ENCODE measurements around the gene SH3TC1.
A peak's percentile ranks its signal among the peaks of the same experiment; 100 is the strongest.

Gene SH3TC1

GRCh38 chr4:8158710-8159536 is 40.2 kb upstream of the SH3TC1 start, which contains the start of gene ABLIM2:
ABLIM2 (minus strand) TSS chr4:8158813; CDS start chr4:8158689, 124 bp downstream.
- peak; percentile 90 for DNase-seq (ENCODE audit: low read depth)
- TF ChIP-seq, protein P1, sequence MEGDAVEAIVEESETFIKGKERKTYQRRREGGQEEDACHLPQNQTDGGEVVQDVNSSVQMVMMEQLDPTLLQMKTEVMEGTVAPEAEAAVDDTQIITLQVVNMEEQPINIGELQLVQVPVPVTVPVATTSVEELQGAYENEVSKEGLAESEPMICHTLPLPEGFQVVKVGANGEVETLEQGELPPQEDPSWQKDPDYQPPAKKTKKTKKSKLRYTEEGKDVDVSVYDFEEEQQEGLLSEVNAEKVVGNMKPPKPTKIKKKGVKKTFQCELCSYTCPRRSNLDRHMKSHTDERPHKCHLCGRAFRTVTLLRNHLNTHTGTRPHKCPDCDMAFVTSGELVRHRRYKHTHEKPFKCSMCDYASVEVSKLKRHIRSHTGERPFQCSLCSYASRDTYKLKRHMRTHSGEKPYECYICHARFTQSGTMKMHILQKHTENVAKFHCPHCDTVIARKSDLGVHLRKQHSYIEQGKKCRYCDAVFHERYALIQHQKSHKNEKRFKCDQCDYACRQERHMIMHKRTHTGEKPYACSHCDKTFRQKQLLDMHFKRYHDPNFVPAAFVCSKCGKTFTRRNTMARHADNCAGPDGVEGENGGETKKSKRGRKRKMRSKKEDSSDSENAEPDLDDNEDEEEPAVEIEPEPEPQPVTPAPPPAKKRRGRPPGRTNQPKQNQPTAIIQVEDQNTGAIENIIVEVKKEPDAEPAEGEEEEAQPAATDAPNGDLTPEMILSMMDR (IDR thresholded peaks at IDR 0.05; ENCODE audit: control insufficient read depth, extremely low read depth, insufficient read depth), result no peak
- H3K4me3 ChIP-seq (ENCODE audit: low read depth, low read length), result peak within 1 kb of the TSS; percentile 95

GRCh38 chr4:8159537-8160232 is 39.4 kb upstream of the SH3TC1 start:
- no peak for DNase-seq (ENCODE audit: low read depth)
- TF ChIP-seq, protein P1 (IDR thresholded peaks at IDR 0.05; ENCODE audit: control insufficient read depth, extremely low read depth, insufficient read depth), result no peak
- H3K4me3 ChIP-seq (ENCODE audit: low read depth, low read length), result peak overlapping the region; percentile 95

DNA sequence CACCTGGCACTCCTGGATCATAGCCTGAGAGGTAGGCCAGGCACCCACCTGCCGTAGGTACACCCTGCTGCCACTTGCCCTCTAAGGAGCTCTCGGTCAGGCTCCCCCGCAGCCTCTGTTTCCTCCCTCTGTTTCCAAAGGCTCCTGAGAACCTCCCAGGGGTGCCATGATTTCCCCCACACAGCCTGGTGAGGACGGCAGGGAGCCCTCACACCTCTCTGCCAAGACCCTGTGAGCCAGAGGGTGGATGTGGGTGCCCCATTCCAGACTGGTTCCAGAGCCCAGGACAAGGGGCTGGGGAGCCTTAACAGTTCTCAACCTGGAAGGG is 38.9 kb upstream of the SH3TC1 start:
- TF ChIP-seq, protein P1 (IDR thresholded peaks at IDR 0.05; ENCODE audit: control insufficient read depth, extremely low read depth, insufficient read depth), result no peak

GRCh38 chr4:8160572-8160971 is 38.5 kb upstream of the SH3TC1 start:
- no peak for DNase-seq (ENCODE audit: low read depth)
- H3K4me3 ChIP-seq (ENCODE audit: low read depth, low read length), result no peak overlapping the region
- TF ChIP-seq, protein P1 (IDR thresholded peaks at IDR 0.05; ENCODE audit: control insufficient read depth, extremely low read depth, insufficient read depth), result no peak

More for the DNA sequence above, 38.9 kb upstream of the SH3TC1 start:
- no peak overlapping the region for H3K4me3 ChIP-seq (ENCODE audit: low read depth, low read length)
- no peak for DNase-seq (ENCODE audit: low read depth)

- DNase-seq (ENCODE audit: low read depth), result no peak
- no peak overlapping the region for H3K4me3 ChIP-seq (ENCODE audit: low read depth, low read length)
- TF ChIP-seq, protein P1 (IDR thresholded peaks at IDR 0.05; ENCODE audit: control insufficient read depth, extremely low read depth, insufficient read depth), result no peak
These were observed 36.5 kb upstream of the SH3TC1 start for GRCh38 chr4:8162625-8163024.

DNA sequence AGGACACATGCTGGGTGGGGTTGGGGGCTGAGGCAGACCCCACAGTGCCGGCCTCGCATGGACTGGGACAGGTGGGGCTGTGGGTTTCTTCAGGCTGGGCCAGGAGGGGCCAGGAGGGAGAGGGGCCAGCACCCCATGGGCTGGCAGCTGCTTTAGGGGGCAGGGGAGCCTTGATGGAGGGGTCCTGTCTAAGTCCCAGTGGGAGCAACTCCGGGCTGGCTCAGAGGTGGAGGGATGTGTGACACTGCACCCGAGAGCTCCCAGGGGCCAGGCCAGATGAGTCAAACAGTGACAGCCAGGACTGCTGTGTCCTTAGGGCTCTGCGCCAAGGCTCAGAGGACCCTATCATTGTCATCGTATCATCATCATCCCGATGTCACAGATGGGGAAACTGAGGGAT is 36.1 kb upstream of the SH3TC1 start:
- TF ChIP-seq, protein P1 (IDR thresholded peaks at IDR 0.05; ENCODE audit: control insufficient read depth, extremely low read depth, insufficient read depth), result no peak
- DNase-seq (ENCODE audit: low read depth), result no peak
- no peak overlapping the region for H3K4me3 ChIP-seq (ENCODE audit: low read depth, low read length)

Measured in LNCaP clone FGC (cell line).